Measurements from ENCODE around the gene MAP2K6.

Gene MAP2K6

GRCh38 chr17:69574257-69575197, 160.0 kb downstream of the MAP2K6 start:
- no peaks in the 10 kb centered on the region for H3K36me3 ChIP-seq (ENCODE audit: control insufficient read depth, low read depth, low read length)
- H3K27ac ChIP-seq (ENCODE audit: low read length) = no peak overlapping the region
- no peaks in the 10 kb centered on the region for H3K9me3 ChIP-seq (ENCODE audit: control insufficient read depth, low read depth, low read length)
- H3K27me3 ChIP-seq (ENCODE audit: control insufficient read depth, insufficient read depth, low read length) = no peaks in the 10 kb centered on the region
- H3K4me1 ChIP-seq (ENCODE audit: control insufficient read depth, low read depth, low read length) = peaks cover 10% of the 10 kb centered on the region
- H3K9ac ChIP-seq (ENCODE audit: low read length) = no peak overlapping the region
- H3K4me3 ChIP-seq (ENCODE audit: low read length) = no peak overlapping the region

GRCh38 chr17:69575346-69575761, 160.9 kb downstream of the MAP2K6 start:
- Histone ChIP-seq H3K27ac (ENCODE audit: low read length) (no peak overlapping the region), H3K4me3 (ENCODE audit: low read length) (no peak overlapping the region), H3K9ac (ENCODE audit: low read length) (no peak overlapping the region), H3K27me3 (ENCODE audit: control insufficient read depth, insufficient read depth, low read length) (no peaks in the 10 kb centered on the region), H3K36me3 (ENCODE audit: control insufficient read depth, low read depth, low read length) (no peaks in the 10 kb centered on the region), H3K9me3 (ENCODE audit: control insufficient read depth, low read depth, low read length) (no peaks in the 10 kb centered on the region), H3K4me1 (ENCODE audit: control insufficient read depth, low read depth, low read length) (peaks cover 10% of the 10 kb centered on the region)

GRCh38 chr17:69577098-69577497, 162.6 kb downstream of the MAP2K6 start:
- H3K4me3 ChIP-seq (ENCODE audit: low read length) = no peak overlapping the region
- H3K9me3 ChIP-seq (ENCODE audit: control insufficient read depth, low read depth, low read length) = no peaks in the 10 kb centered on the region
- no peaks in the 10 kb centered on the region for H3K36me3 ChIP-seq (ENCODE audit: control insufficient read depth, low read depth, low read length)
- peaks cover 10% of the 10 kb centered on the region for H3K4me1 ChIP-seq (ENCODE audit: control insufficient read depth, low read depth, low read length)
- H3K27ac ChIP-seq (ENCODE audit: low read length) = no peak overlapping the region
- no peaks in the 10 kb centered on the region for H3K27me3 ChIP-seq (ENCODE audit: control insufficient read depth, insufficient read depth, low read length)
- no peak overlapping the region for H3K9ac ChIP-seq (ENCODE audit: low read length)

- Histone ChIP-seq H3K27ac (ENCODE audit: low read length) (no peak overlapping the region), H3K4me3 (ENCODE audit: low read length) (no peak overlapping the region), H3K9me3 (ENCODE audit: control insufficient read depth, low read depth, low read length) (no peaks in the 10 kb centered on the region), H3K36me3 (ENCODE audit: control insufficient read depth, low read depth, low read length) (no peaks in the 10 kb centered on the region), H3K9ac (ENCODE audit: low read length) (no peak overlapping the region), H3K4me1 (ENCODE audit: control insufficient read depth, low read depth, low read length) (peaks cover 10% of the 10 kb centered on the region), H3K27me3 (ENCODE audit: control insufficient read depth, insufficient read depth, low read length) (no peaks in the 10 kb centered on the region)
Observed at GRCh38 chr17:69578385-69578936, 164.0 kb downstream of the MAP2K6 start.

GRCh38 chr17:69579961-69580677, 165.6 kb downstream of the MAP2K6 start:
- no peaks in the 10 kb centered on the region for H3K27me3 ChIP-seq (ENCODE audit: control insufficient read depth, insufficient read depth, low read length)
- H3K9ac ChIP-seq (ENCODE audit: low read length) = no peak overlapping the region
- H3K36me3 ChIP-seq (ENCODE audit: control insufficient read depth, low read depth, low read length) = no peaks in the 10 kb centered on the region
- no peaks in the 10 kb centered on the region for H3K9me3 ChIP-seq (ENCODE audit: control insufficient read depth, low read depth, low read length)
- no peak overlapping the region for H3K27ac ChIP-seq (ENCODE audit: low read length)
- no peaks in the 10 kb centered on the region for H3K4me1 ChIP-seq (ENCODE audit: control insufficient read depth, low read depth, low read length)
- no peak overlapping the region for H3K4me3 ChIP-seq (ENCODE audit: low read length)

GRCh38 chr17:69581061-69581961, 166.8 kb downstream of the MAP2K6 start:
- Histone ChIP-seq H3K9me3 (ENCODE audit: control insufficient read depth, low read depth, low read length) (no peaks in the 10 kb centered on the region), H3K36me3 (ENCODE audit: control insufficient read depth, low read depth, low read length) (no peaks in the 10 kb centered on the region), H3K4me3 (ENCODE audit: low read length) (no peak overlapping the region), H3K27ac (ENCODE audit: low read length) (no peak overlapping the region), H3K27me3 (ENCODE audit: control insufficient read depth, insufficient read depth, low read length) (no peaks in the 10 kb centered on the region), H3K9ac (ENCODE audit: low read length) (no peak overlapping the region), H3K4me1 (ENCODE audit: control insufficient read depth, low read depth, low read length) (no peaks in the 10 kb centered on the region)

- H3K36me3 ChIP-seq (ENCODE audit: control insufficient read depth, low read depth, low read length) = no peaks in the 10 kb centered on the region
- H3K9ac ChIP-seq (ENCODE audit: low read length) = no peak overlapping the region
- H3K27me3 ChIP-seq (ENCODE audit: control insufficient read depth, insufficient read depth, low read length) = no peaks in the 10 kb centered on the region
- no peaks in the 10 kb centered on the region for H3K4me1 ChIP-seq (ENCODE audit: control insufficient read depth, low read depth, low read length)
- H3K27ac ChIP-seq (ENCODE audit: low read length) = no peak overlapping the region
- no peak overlapping the region for H3K4me3 ChIP-seq (ENCODE audit: low read length)
- H3K9me3 ChIP-seq (ENCODE audit: control insufficient read depth, low read depth, low read length) = no peaks in the 10 kb centered on the region
Observed at GRCh38 chr17:69588316-69588715, 173.8 kb downstream of the MAP2K6 start.

GRCh38 chr17:69588827-69589239, 174.3 kb downstream of the MAP2K6 start:
- Histone ChIP-seq H3K36me3 (ENCODE audit: control insufficient read depth, low read depth, low read length) (no peaks in the 10 kb centered on the region), H3K9ac (ENCODE audit: low read length) (no peak overlapping the region), H3K9me3 (ENCODE audit: control insufficient read depth, low read depth, low read length) (no peaks in the 10 kb centered on the region), H3K4me3 (ENCODE audit: low read length) (no peak overlapping the region), H3K27me3 (ENCODE audit: control insufficient read depth, insufficient read depth, low read length) (no peaks in the 10 kb centered on the region), H3K4me1 (ENCODE audit: control insufficient read depth, low read depth, low read length) (no peaks in the 10 kb centered on the region), H3K27ac (ENCODE audit: low read length) (no peak overlapping the region)

- Histone ChIP-seq H3K4me1 (ENCODE audit: control insufficient read depth, low read depth, low read length) (no peaks in the 10 kb centered on the region), H3K36me3 (ENCODE audit: control insufficient read depth, low read depth, low read length) (no peaks in the 10 kb centered on the region), H3K4me3 (ENCODE audit: low read length) (no peak overlapping the region), H3K27me3 (ENCODE audit: control insufficient read depth, insufficient read depth, low read length) (no peaks in the 10 kb centered on the region), H3K9me3 (ENCODE audit: control insufficient read depth, low read depth, low read length) (no peaks in the 10 kb centered on the region), H3K27ac (ENCODE audit: low read length) (no peak overlapping the region), H3K9ac (ENCODE audit: low read length) (no peak overlapping the region)
Observed at GRCh38 chr17:69590671-69591070, 176.2 kb downstream of the MAP2K6 start.

GRCh38 chr17:69592692-69593350, 178.3 kb downstream of the MAP2K6 start:
- no peaks in the 10 kb centered on the region for H3K9me3 ChIP-seq (ENCODE audit: control insufficient read depth, low read depth, low read length)
- H3K4me3 ChIP-seq (ENCODE audit: low read length) = no peak overlapping the region
- no peaks in the 10 kb centered on the region for H3K36me3 ChIP-seq (ENCODE audit: control insufficient read depth, low read depth, low read length)
- H3K9ac ChIP-seq (ENCODE audit: low read length) = no peak overlapping the region
- no peaks in the 10 kb centered on the region for H3K27me3 ChIP-seq (ENCODE audit: control insufficient read depth, insufficient read depth, low read length)
- H3K4me1 ChIP-seq (ENCODE audit: control insufficient read depth, low read depth, low read length) = no peaks in the 10 kb centered on the region
- no peak overlapping the region for H3K27ac ChIP-seq (ENCODE audit: low read length)
